HG03159 (cell line): Measurements from ENCODE around the gene CMPK2.

Experiments used
- ATAC-seq: cut with Tn5 transposase; IDR thresholded peaks from one replicate; pipeline ENCODE4 v1.9.1; 2021; ENCODE audit warnings: mild to moderate bottlenecking, moderate library complexity; ENCODE audit not compliant: unreplicated experiment

Gene CMPK2

GRCh38 chr2:6845312-6845711 is 20.4 kb downstream of the CMPK2 start:
- no peak for ATAC-seq

- no peak for ATAC-seq
Observed at GRCh38 chr2:6841537-6842287, 24.0 kb downstream of the CMPK2 start.

- ATAC-seq, result no peak
Observed at GRCh38 chr2:6838673-6839319, 26.9 kb downstream of the CMPK2 start.

GRCh38 chr2:6835467-6835866 is 30.2 kb downstream of the CMPK2 start:
- ATAC-seq, result no peak

GRCh38 chr2:6834163-6834562 is 31.5 kb downstream of the CMPK2 start:
- ATAC-seq, result no peak

- no peak for ATAC-seq
Observed at GRCh38 chr2:6833300-6833604, 32.5 kb downstream of the CMPK2 start.

- no peak for ATAC-seq
Observed at GRCh38 chr2:6832596-6833299, 33.0 kb downstream of the CMPK2 start.

GRCh38 chr2:6831229-6831628 is 34.5 kb downstream of the CMPK2 start:
- ATAC-seq, result no peak

GRCh38 chr2:6828299-6828584 is 37.5 kb downstream of the CMPK2 start:
- ATAC-seq, result no peak

- ATAC-seq, result no peak
Observed at GRCh38 chr2:6827566-6828298, 38.0 kb downstream of the CMPK2 start.

GRCh38 chr2:6826081-6826913 is 39.4 kb downstream of the CMPK2 start:
- peak; percentile 83 for ATAC-seq

- ATAC-seq, result no peak
Observed at GRCh38 chr2:6824962-6825361, 40.7 kb downstream of the CMPK2 start.

- no peak for ATAC-seq
Observed at GRCh38 chr2:6823111-6823510, 42.6 kb downstream of the CMPK2 start.

GRCh38 chr2:6822406-6822805 is 43.3 kb downstream of the CMPK2 start:
- no peak for ATAC-seq

GRCh38 chr2:6820903-6821584 is 44.7 kb downstream of the CMPK2 start:
- ATAC-seq, result no peak

- ATAC-seq, result no peak
Observed at GRCh38 chr2:6820236-6820635, 45.5 kb downstream of the CMPK2 start.

- no peak for ATAC-seq
Observed at GRCh38 chr2:6819668-6820067, 46.0 kb downstream of the CMPK2 start.

- no peak for ATAC-seq
Observed at GRCh38 chr2:6818012-6818411, 47.7 kb downstream of the CMPK2 start.

GRCh38 chr2:6814869-6815268 is 50.8 kb downstream of the CMPK2 start:
- no peak for ATAC-seq

GRCh38 chr2:6814312-6814711 is 51.4 kb downstream of the CMPK2 start:
- no peak for ATAC-seq
